ENCODE results near the gene ITIH4. TPM values are rescaled to one million over a fixed set of nuclear protein-coding genes. Genes with fewer than 3 reads are reported as not detected.

Gene ITIH4
- polyA plus RNA-seq, 1 of the 3 experiments (the other 2 are of a cell fraction): 2.0 TPM

- no peak overlapping the region for H3K27ac ChIP-seq (ENCODE audit: low read depth in 2 of 2, low read length in 1 of 2)
- DNase-seq: no peak
Observed at GRCh38 chr3:52873433-52874159, 43.1 kb upstream of the ITIH4 start.

GRCh38 chr3:52872245-52872644 is 41.8 kb upstream of the ITIH4 start:
- Histone ChIP-seq H3K4me3 (ENCODE audit: low read depth in 2 of 2, low read length in 1 of 2) (no peak overlapping the region), H2AFZ (ENCODE audit: low read depth) (no peak overlapping the region), H3K4me1 (ENCODE audit: control insufficient read depth in 1 of 2, insufficient read depth in 2 of 2, low read depth in 1 of 2, low read length in 1 of 2) (peaks cover 0 to 4% of the 10 kb centered on the region in 2 experiments; a peak in 1 of 4 replicates), H3F3A (replicated peaks; ENCODE audit: insufficient read depth) (no peaks in the 10 kb centered on the region), H3K79me2 (ENCODE audit: insufficient read depth) (no peaks in the 10 kb centered on the region), H3K36me3 (replicated peaks in 1 of 2; ENCODE audit: control insufficient read depth in 1 of 2, insufficient read depth in 2 of 2, low read length in 1 of 2) (no peaks in the 10 kb centered on the region), H3K27ac (ENCODE audit: low read depth in 2 of 2, low read length in 1 of 2) (no peak overlapping the region), H3K9ac (no peak overlapping the region), H4K20me1 (ENCODE audit: insufficient read depth) (0 out of 2 replicates have a peak, but pooled peaks cover 4% of the 10 kb centered on the region), H3K9me3 (no peaks in the 10 kb centered on the region), H3K27me3 (ENCODE audit: insufficient read depth) (no peaks in the 10 kb centered on the region), H3K4me2 (no peak overlapping the region), H3K9me2 (no peaks in the 10 kb centered on the region)
- CTCF ChIA-PET: no interaction called here
- no peak for DNase-seq
- TF ChIP-seq TAF1 (IDR thresholded peaks at IDR 0.05; ENCODE audit: borderline replicate concordance, low read depth, low read length) (no peak), TEAD4 (IDR thresholded peaks at IDR 0.05; ENCODE audit: borderline replicate concordance, insufficient read depth) (no peak), FOXM1 (IDR thresholded peaks at IDR 0.05; ENCODE audit: low read depth) (no peak), CHD2 (IDR thresholded peaks at IDR 0.05; ENCODE audit: low read length, partially characterized antibody) (no peak), CTCF (IDR thresholded peaks at IDR 0.05) (no peak), MAX (IDR thresholded peaks at IDR 0.05; ENCODE audit: low read depth) (no peak), SIN3A (IDR thresholded peaks at IDR 0.05; ENCODE audit: borderline replicate concordance, low read depth, low read length) (no peak)
- 97% methylated on average over 3 of the region's 3 CpGs for WGBS (ENCODE audit: low lambda C conversion rate)
- POLR2A ChIA-PET: no interaction called here

More at GRCh38 chr3:52873433-52874159, 43.1 kb upstream of the ITIH4 start:
- Histone ChIP-seq H3K27me3 (ENCODE audit: insufficient read depth) (no peaks in the 10 kb centered on the region), H3K4me3 (ENCODE audit: low read depth in 2 of 2, low read length in 1 of 2) (no peak overlapping the region), H3K79me2 (ENCODE audit: insufficient read depth) (no peaks in the 10 kb centered on the region), H3K4me1 (ENCODE audit: control insufficient read depth in 1 of 2, insufficient read depth in 2 of 2, low read depth in 1 of 2, low read length in 1 of 2) (peaks cover 0 to 4% of the 10 kb centered on the region in 2 experiments; a peak in 1 of 4 replicates), H3K9me3 (no peaks in the 10 kb centered on the region), H2AFZ (ENCODE audit: low read depth) (no peak overlapping the region), H4K20me1 (ENCODE audit: insufficient read depth) (0 out of 2 replicates have a peak, but pooled peaks cover 4% of the 10 kb centered on the region), H3K4me2 (no peak overlapping the region), H3F3A (replicated peaks; ENCODE audit: insufficient read depth) (no peaks in the 10 kb centered on the region), H3K9me2 (no peaks in the 10 kb centered on the region), H3K36me3 (replicated peaks in 1 of 2; ENCODE audit: control insufficient read depth in 1 of 2, insufficient read depth in 2 of 2, low read length in 1 of 2) (no peaks in the 10 kb centered on the region), H3K9ac (no peak overlapping the region)
- POLR2A ChIA-PET: no interaction called here
- WGBS (ENCODE audit: low lambda C conversion rate): 94% methylated on average over 8 of the region's 8 CpGs
- CTCF ChIA-PET: no interaction called here
- TF ChIP-seq GABPA (IDR thresholded peaks at IDR 0.05; ENCODE audit: low read depth) (no peak), SIN3A (IDR thresholded peaks at IDR 0.05; ENCODE audit: borderline replicate concordance, low read depth, low read length) (no peak)

Data from SK-N-SH (cell line).